ENCODE results near the gene KERA.

Gene KERA

DNA sequence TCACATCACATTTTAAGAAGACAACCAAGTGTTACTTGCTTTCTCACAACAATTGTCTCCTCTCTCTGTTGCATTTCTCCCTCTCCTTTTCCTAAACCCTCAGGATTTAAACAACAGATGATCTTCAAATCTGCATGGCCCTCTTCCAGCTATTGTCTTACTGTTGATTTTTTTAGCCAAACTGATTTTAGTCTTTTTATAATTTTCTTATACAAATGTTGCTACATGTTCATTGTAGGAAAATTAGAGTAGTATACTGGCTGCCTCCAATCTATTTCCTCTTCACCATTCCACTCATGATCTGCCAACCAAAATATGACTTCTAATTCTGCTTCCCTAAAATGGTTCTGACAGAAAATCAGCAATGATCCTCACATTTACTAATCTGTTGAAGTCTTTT, 1.4 kb upstream of the KERA start:
- no peak overlapping the region for H3K27ac ChIP-seq
- no peak for TF ChIP-seq ZFX (IDR thresholded peaks at IDR 0.05; ENCODE audit: borderline replicate concordance)
- TF ChIP-seq, protein P1, sequence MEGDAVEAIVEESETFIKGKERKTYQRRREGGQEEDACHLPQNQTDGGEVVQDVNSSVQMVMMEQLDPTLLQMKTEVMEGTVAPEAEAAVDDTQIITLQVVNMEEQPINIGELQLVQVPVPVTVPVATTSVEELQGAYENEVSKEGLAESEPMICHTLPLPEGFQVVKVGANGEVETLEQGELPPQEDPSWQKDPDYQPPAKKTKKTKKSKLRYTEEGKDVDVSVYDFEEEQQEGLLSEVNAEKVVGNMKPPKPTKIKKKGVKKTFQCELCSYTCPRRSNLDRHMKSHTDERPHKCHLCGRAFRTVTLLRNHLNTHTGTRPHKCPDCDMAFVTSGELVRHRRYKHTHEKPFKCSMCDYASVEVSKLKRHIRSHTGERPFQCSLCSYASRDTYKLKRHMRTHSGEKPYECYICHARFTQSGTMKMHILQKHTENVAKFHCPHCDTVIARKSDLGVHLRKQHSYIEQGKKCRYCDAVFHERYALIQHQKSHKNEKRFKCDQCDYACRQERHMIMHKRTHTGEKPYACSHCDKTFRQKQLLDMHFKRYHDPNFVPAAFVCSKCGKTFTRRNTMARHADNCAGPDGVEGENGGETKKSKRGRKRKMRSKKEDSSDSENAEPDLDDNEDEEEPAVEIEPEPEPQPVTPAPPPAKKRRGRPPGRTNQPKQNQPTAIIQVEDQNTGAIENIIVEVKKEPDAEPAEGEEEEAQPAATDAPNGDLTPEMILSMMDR (IDR thresholded peaks at IDR 0.05), result no peak

- H3K27ac ChIP-seq, result no peak overlapping the region
- TF ChIP-seq ZFX (IDR thresholded peaks at IDR 0.05; ENCODE audit: borderline replicate concordance), result no peak
- TF ChIP-seq, protein P1 (IDR thresholded peaks at IDR 0.05), result no peak
Measured at GRCh38 chr12:91058786-91059185, 962 bp upstream of the KERA start.

- no peak overlapping the region for H3K27ac ChIP-seq
- TF ChIP-seq, protein P1 (IDR thresholded peaks at IDR 0.05), result no peak
- no peak for TF ChIP-seq ZFX (IDR thresholded peaks at IDR 0.05; ENCODE audit: borderline replicate concordance)
Measured at GRCh38 chr12:91056488-91056887, 1.3 kb downstream of the KERA start.

GRCh38 chr12:91055976-91056375, 1.8 kb downstream of the KERA start:
- TF ChIP-seq, protein P1 (IDR thresholded peaks at IDR 0.05), result no peak
- TF ChIP-seq ZFX (IDR thresholded peaks at IDR 0.05; ENCODE audit: borderline replicate concordance), result no peak
- H3K27ac ChIP-seq, result no peak overlapping the region

DNA sequence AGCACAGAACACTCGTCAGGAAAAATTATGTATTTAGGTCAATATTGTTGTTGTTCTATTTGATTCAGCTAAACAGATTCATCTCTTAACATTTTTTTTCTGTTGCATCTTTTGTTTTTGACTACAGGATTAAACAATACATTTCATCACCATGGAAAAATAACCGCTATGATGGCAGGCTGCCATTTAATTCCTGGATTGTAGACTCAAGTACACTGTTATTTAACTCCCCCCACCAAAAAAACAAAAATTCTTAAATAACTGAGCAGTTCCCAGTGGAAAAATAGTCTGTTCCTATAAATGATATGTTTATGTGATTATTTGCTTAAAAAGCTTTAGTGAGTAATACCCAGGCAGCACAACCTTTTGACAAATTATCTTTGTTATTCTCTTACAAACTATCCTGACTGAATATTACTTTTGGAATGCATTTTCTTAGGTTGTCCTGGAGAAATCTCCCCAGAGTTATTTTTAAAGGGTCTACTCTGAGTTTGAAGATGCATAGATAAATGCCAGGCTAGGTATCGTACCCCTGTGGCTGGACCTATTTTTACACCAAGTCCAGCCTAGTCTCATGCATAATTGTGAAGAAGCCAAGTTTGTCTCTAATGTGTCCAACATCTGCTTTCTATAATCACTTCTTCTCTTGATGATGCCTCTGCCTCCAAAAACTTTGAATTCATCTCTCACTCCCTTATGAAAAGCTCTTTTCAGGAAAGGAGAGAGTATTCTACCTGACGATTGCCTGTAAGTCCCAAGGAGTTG, 3.7 kb downstream of the KERA start:
- TF ChIP-seq ZFX (IDR thresholded peaks at IDR 0.05; ENCODE audit: borderline replicate concordance), result no peak
- TF ChIP-seq, protein P1 (IDR thresholded peaks at IDR 0.05), result no peak
- no peak overlapping the region for H3K27ac ChIP-seq

DNA sequence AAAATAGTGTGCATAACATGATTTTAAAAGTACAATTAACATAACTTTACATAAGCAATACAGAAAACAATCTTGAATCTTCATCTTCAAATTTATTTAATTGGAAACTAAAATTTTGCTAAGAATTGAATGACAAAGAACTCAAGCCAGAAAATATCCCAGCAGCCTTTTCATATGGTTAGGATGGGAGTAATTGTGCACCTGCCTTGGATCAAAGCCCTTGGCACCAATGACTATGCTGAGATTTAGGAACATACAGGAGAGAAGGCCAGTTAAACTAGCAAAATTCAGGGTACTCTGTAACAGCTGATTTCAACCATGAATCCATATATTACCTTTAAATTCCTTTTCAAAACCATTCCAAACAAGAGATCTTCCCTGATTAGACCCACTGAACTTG, 5.8 kb downstream of the KERA start:
- no peak overlapping the region for H3K27ac ChIP-seq
- TF ChIP-seq, protein P1 (IDR thresholded peaks at IDR 0.05), result no peak
- TF ChIP-seq ZFX (IDR thresholded peaks at IDR 0.05; ENCODE audit: borderline replicate concordance), result no peak

DNA sequence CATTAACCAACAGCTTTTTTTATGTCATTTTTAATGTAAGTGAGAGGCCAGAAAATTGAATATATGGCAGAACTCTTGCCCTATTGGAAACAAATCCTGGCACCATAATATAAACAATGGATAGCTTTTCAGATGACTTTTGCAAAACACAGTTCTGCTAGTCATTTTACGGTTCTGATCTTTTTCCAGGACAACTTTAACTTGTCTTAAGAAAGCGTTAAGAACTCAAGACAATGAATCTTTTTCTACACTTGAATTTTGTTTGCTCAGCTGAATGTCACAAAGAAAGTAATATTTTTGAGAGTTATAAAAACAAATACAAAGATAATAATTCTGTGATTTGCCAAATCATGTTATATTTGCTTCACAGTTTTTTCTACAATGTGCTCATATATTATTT, 13.2 kb downstream of the KERA start:
- TF ChIP-seq, protein P1 (IDR thresholded peaks at IDR 0.05), result no peak
- no peak for TF ChIP-seq ZFX (IDR thresholded peaks at IDR 0.05; ENCODE audit: borderline replicate concordance)
- no peak overlapping the region for H3K27ac ChIP-seq

All from 22Rv1 (cell line).